Measurements from ENCODE around the gene FITM2.

- no peak for TF ChIP-seq CTCF (IDR thresholded peaks at IDR 0.05)
- TF ChIP-seq POLR2A (IDR thresholded peaks at IDR 0.05; ENCODE audit: low read depth), result no peak
- TF ChIP-seq EP300 (IDR thresholded peaks at IDR 0.05), result no peak
- TF ChIP-seq POLR2AphosphoS5 (IDR thresholded peaks at IDR 0.05), result no peak
Observed at GRCh38 chr20:44314870-44315269, 3.9 kb upstream of the FITM2 start.
